PC-3 (cell line): ENCODE results near the gene DPCD.

ENCODE experiments used
- CTCF ChIP-seq: fragments of 300-600 bp; sonication (generic); conservative IDR thresholded peaks from 2 replicates; pipeline ENCODE4 v1.5.1; 2017; ENCODE audit warnings: antibody characterized with exemption, low read depth, mild to moderate bottlenecking, low read length
- EZH2 ChIP-seq: fragments of 300-600 bp; sonication (generic); IDR thresholded peaks from one replicate; pipeline ENCODE4 v1.6.1; 2017; ENCODE audit warnings: antibody characterized with exemption, mild to moderate bottlenecking, low read length; ENCODE audit not compliant: unreplicated experiment

GRCh38 chr10:101560298-101561067 is 27.6 kb upstream of the DPCD start:
- TF ChIP-seq CTCF (no peak), EZH2 (no peak)
